ENCODE measurements around the gene CNNM2.
A peak's percentile ranks its signal among the peaks of the same experiment; 100 is the strongest.

CNNM2 gene

GRCh38 chr10:103103989-103104388 lies 185.9 kb downstream of the CNNM2 start:
- H3K4me3 Mint-ChIP-seq: no peak overlapping the region
- no peak for ATAC-seq

GRCh38 chr10:103104721-103105120 lies 186.6 kb downstream of the CNNM2 start:
- ATAC-seq: no peak
- H3K9me3 Mint-ChIP-seq: no peaks in the 10 kb centered on the region
- peaks cover 31% of the 10 kb centered on the region for H3K36me3 Mint-ChIP-seq
- no peak overlapping the region for H3K4me3 Mint-ChIP-seq
- H3K4me1 Mint-ChIP-seq: peaks cover 6% of the 10 kb centered on the region
- no peaks in the 10 kb centered on the region for H3K27me3 Mint-ChIP-seq
- H3K27ac Mint-ChIP-seq: no peak overlapping the region

More at GRCh38 chr10:103103989-103104388, 185.9 kb downstream of the CNNM2 start:
- Mint-ChIP-seq H3K27me3 (no peaks in the 10 kb centered on the region), H3K36me3 (peaks cover 29% of the 10 kb centered on the region), H3K4me1 (peaks cover 2% of the 10 kb centered on the region), H3K9me3 (no peaks in the 10 kb centered on the region), H3K27ac (no peak overlapping the region)

- Mint-ChIP-seq H3K9me3 (no peaks in the 10 kb centered on the region), H3K4me1 (peaks cover 6% of the 10 kb centered on the region), H3K27ac (no peak overlapping the region), H3K4me3 (no peak overlapping the region), H3K27me3 (no peaks in the 10 kb centered on the region), H3K36me3 (peaks cover 35% of the 10 kb centered on the region)
- ATAC-seq: no peak
These were observed 187.4 kb downstream of the CNNM2 start for GRCh38 chr10:103105462-103105861.

- H3K36me3 Mint-ChIP-seq: peaks cover 37% of the 10 kb centered on the region
- peaks cover 6% of the 10 kb centered on the region for H3K4me1 Mint-ChIP-seq
- H3K4me3 Mint-ChIP-seq: no peak overlapping the region
- no peak overlapping the region for H3K27ac Mint-ChIP-seq
- H3K27me3 Mint-ChIP-seq: no peaks in the 10 kb centered on the region
- ATAC-seq: no peak
- no peaks in the 10 kb centered on the region for H3K9me3 Mint-ChIP-seq
These were observed 188.4 kb downstream of the CNNM2 start for GRCh38 chr10:103106539-103106938.

GRCh38 chr10:103109821-103110220 lies 191.7 kb downstream of the CNNM2 start:
- Mint-ChIP-seq H3K36me3 (peaks cover 26% of the 10 kb centered on the region), H3K4me3 (no peak overlapping the region), H3K4me1 (peaks cover 6% of the 10 kb centered on the region), H3K27me3 (no peaks in the 10 kb centered on the region), H3K9me3 (no peaks in the 10 kb centered on the region), H3K27ac (no peak overlapping the region)
- no peak for ATAC-seq

- Mint-ChIP-seq H3K27ac (no peak overlapping the region), H3K27me3 (no peaks in the 10 kb centered on the region), H3K4me3 (no peak overlapping the region), H3K36me3 (peaks cover 26% of the 10 kb centered on the region), H3K4me1 (peaks cover 6% of the 10 kb centered on the region), H3K9me3 (no peaks in the 10 kb centered on the region)
- no peak for ATAC-seq
These were observed 192.3 kb downstream of the CNNM2 start for GRCh38 chr10:103110407-103110806.

- Mint-ChIP-seq H3K9me3 (no peaks in the 10 kb centered on the region), H3K4me3 (no peak overlapping the region), H3K27ac (peak overlapping the region; percentile 41), H3K27me3 (no peaks in the 10 kb centered on the region), H3K4me1 (peaks cover 6% of the 10 kb centered on the region), H3K36me3 (peaks cover 23% of the 10 kb centered on the region)
- ATAC-seq: no peak
These were observed 193.2 kb downstream of the CNNM2 start for GRCh38 chr10:103111031-103111917.

GRCh38 chr10:103111918-103112877 lies 194.1 kb downstream of the CNNM2 start:
- Mint-ChIP-seq H3K4me1 (peaks cover 6% of the 10 kb centered on the region), H3K36me3 (peaks cover 20% of the 10 kb centered on the region), H3K9me3 (no peaks in the 10 kb centered on the region), H3K27me3 (no peaks in the 10 kb centered on the region), H3K4me3 (no peak overlapping the region), H3K27ac (no peak overlapping the region)
- no peak for ATAC-seq

GRCh38 chr10:103114876-103115275 lies 196.8 kb downstream of the CNNM2 start:
- H3K9me3 Mint-ChIP-seq: no peaks in the 10 kb centered on the region
- no peaks in the 10 kb centered on the region for H3K27me3 Mint-ChIP-seq
- H3K4me3 Mint-ChIP-seq: no peak overlapping the region
- H3K27ac Mint-ChIP-seq: no peak overlapping the region
- no peak for ATAC-seq
- H3K36me3 Mint-ChIP-seq: peaks cover 9% of the 10 kb centered on the region
- no peaks in the 10 kb centered on the region for H3K4me1 Mint-ChIP-seq

GRCh38 chr10:103117247-103117646 lies 199.2 kb downstream of the CNNM2 start:
- Mint-ChIP-seq H3K36me3 (no peaks in the 10 kb centered on the region), H3K4me1 (no peaks in the 10 kb centered on the region), H3K27ac (no peak overlapping the region), H3K27me3 (no peaks in the 10 kb centered on the region), H3K4me3 (no peak overlapping the region), H3K9me3 (no peaks in the 10 kb centered on the region)
- ATAC-seq: no peak

GRCh38 chr10:103120546-103120945 lies 202.5 kb downstream of the CNNM2 start:
- no peak for ATAC-seq
- no peaks in the 10 kb centered on the region for H3K4me1 Mint-ChIP-seq
- H3K9me3 Mint-ChIP-seq: no peaks in the 10 kb centered on the region
- H3K36me3 Mint-ChIP-seq: no peaks in the 10 kb centered on the region
- H3K4me3 Mint-ChIP-seq: no peak overlapping the region
- no peaks in the 10 kb centered on the region for H3K27me3 Mint-ChIP-seq
- no peak overlapping the region for H3K27ac Mint-ChIP-seq

- Mint-ChIP-seq H3K27ac (no peak overlapping the region), H3K27me3 (no peaks in the 10 kb centered on the region), H3K9me3 (no peaks in the 10 kb centered on the region), H3K4me3 (no peak overlapping the region), H3K36me3 (peaks cover 5% of the 10 kb centered on the region), H3K4me1 (peaks cover 6% of the 10 kb centered on the region)
- ATAC-seq: no peak
These were observed 203.1 kb downstream of the CNNM2 start for GRCh38 chr10:103120977-103121735.

GRCh38 chr10:103123282-103124024 lies 205.4 kb downstream of the CNNM2 start:
- Mint-ChIP-seq H3K4me3 (no peak overlapping the region), H3K36me3 (peaks cover 14% of the 10 kb centered on the region), H3K4me1 (peaks cover 19% of the 10 kb centered on the region), H3K9me3 (no peaks in the 10 kb centered on the region), H3K27me3 (no peaks in the 10 kb centered on the region), H3K27ac (no peak overlapping the region)
- ATAC-seq: no peak

- H3K36me3 Mint-ChIP-seq: peaks cover 14% of the 10 kb centered on the region
- H3K27ac Mint-ChIP-seq: no peak overlapping the region
- no peak for ATAC-seq
- no peaks in the 10 kb centered on the region for H3K9me3 Mint-ChIP-seq
- H3K4me1 Mint-ChIP-seq: peaks cover 19% of the 10 kb centered on the region
- no peaks in the 10 kb centered on the region for H3K27me3 Mint-ChIP-seq
- H3K4me3 Mint-ChIP-seq: no peak overlapping the region
These were observed 206.5 kb downstream of the CNNM2 start for GRCh38 chr10:103124420-103125096.

Data from stimulated activated memory B cell treated with anti-CD40 and anti-IgM and Interleukin-4, amounts not matched to agents 10 μg/mL and 1 μg/mL and 100 μg/mL, for 72 hours (primary cell).